Measurements from ENCODE around the gene REM1. TPM values are rescaled to one million over a fixed set of nuclear protein-coding genes. Genes with fewer than 3 reads are reported as not detected.

REM1 gene
- total RNA-seq, 1 experiment from 2014 or later, result not detected

- Histone ChIP-seq H3K27me3 (ENCODE audit: insufficient read depth, low read length) (no peaks in the 10 kb centered on the region), H3K4me3 (replicated peaks in 1 of 2; ENCODE audit: low read depth in 1 of 2, low read length in 2 of 2) (no peak overlapping the region), H3K9ac (ENCODE audit: low read length) (no peak overlapping the region), H3K9me2 (ENCODE audit: insufficient read depth) (no peaks in the 10 kb centered on the region), H3K79me2 (ENCODE audit: insufficient read depth, low read length) (peaks cover 95% of the 10 kb centered on the region), H3K36me3 (ENCODE audit: control insufficient read depth in 1 of 2, insufficient read depth in 2 of 2, low read length in 2 of 2) (peaks cover 45 to 52% of the 10 kb centered on the region in 2 experiments), H3K4me1 (ENCODE audit: control insufficient read depth in 1 of 2, insufficient read depth in 2 of 2, low read length in 2 of 2) (no peaks in the 10 kb centered on the region), H4K20me1 (ENCODE audit: insufficient read depth) (peaks cover 8% of the 10 kb centered on the region; the same call in 1 of the 2 replicates), H2AFZ (ENCODE audit: low read depth, low read length, poor library complexity, severe bottlenecking) (no peak overlapping the region), H3K27ac (ENCODE audit: low read depth, low read length) (no peak overlapping the region), H3K9me3 (ENCODE audit: control insufficient read depth in 1 of 2, insufficient read depth in 1 of 2, low read depth in 1 of 2, low read length in 2 of 2) (no peaks in the 10 kb centered on the region), H3K4me2 (ENCODE audit: low read length) (no peak overlapping the region)
- POLR2A ChIA-PET, result no interaction called here
- ATAC-seq, result no peak
- DNase-seq (ENCODE audit: low read depth, low spot score), result no peak
- CTCF ChIA-PET, result no interaction called here
- intact Hi-C loops (cut with micrococcal nuclease), result no loop called here
- TF ChIP-seq ELF1 (IDR thresholded peaks at IDR 0.05; ENCODE audit: borderline replicate concordance, low read depth) (no peak), SRF (IDR thresholded peaks at IDR 0.05; ENCODE audit: low read depth) (no peak), ZNF274 (IDR thresholded peaks at IDR 0.05; ENCODE audit: low read depth, low read length) (no peak), POLR2A (IDR thresholded peaks at IDR 0.05; ENCODE audit: borderline replicate concordance, extremely low read depth, insufficient read depth, insufficient read length) (no peak), SP1 (IDR thresholded peaks at IDR 0.05; ENCODE audit: low read depth) (no peak), CBX3 (IDR thresholded peaks at IDR 0.05; ENCODE audit: low read depth) (no peak), ZFX (IDR thresholded peaks at IDR 0.05) (no peak), JUND (IDR thresholded peaks at IDR 0.05) (no peak), RAD21 (IDR thresholded peaks at IDR 0.05; ENCODE audit: low read depth) (no peak), TCF7L2 (IDR thresholded peaks at IDR 0.05; ENCODE audit: borderline replicate concordance, extremely low read depth, insufficient read depth, insufficient read length) (no peak), ATF3 (IDR thresholded peaks at IDR 0.05) (no peak), YY1 (IDR thresholded peaks at IDR 0.05; ENCODE audit: extremely low read depth, insufficient replicate concordance, low read depth, low read length) (no peak), EZH2 (IDR thresholded peaks at IDR 0.05) (no peak)
- TF ChIP-seq, protein P1, sequence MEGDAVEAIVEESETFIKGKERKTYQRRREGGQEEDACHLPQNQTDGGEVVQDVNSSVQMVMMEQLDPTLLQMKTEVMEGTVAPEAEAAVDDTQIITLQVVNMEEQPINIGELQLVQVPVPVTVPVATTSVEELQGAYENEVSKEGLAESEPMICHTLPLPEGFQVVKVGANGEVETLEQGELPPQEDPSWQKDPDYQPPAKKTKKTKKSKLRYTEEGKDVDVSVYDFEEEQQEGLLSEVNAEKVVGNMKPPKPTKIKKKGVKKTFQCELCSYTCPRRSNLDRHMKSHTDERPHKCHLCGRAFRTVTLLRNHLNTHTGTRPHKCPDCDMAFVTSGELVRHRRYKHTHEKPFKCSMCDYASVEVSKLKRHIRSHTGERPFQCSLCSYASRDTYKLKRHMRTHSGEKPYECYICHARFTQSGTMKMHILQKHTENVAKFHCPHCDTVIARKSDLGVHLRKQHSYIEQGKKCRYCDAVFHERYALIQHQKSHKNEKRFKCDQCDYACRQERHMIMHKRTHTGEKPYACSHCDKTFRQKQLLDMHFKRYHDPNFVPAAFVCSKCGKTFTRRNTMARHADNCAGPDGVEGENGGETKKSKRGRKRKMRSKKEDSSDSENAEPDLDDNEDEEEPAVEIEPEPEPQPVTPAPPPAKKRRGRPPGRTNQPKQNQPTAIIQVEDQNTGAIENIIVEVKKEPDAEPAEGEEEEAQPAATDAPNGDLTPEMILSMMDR (IDR thresholded peaks at IDR 0.05 in 2 of 3, conservative IDR thresholded peaks at IDR 0.05 in 1 of 3; ENCODE audit: borderline replicate concordance in 1 of 3, insufficient read depth in 1 of 3, low read depth in 2 of 3, low read length in 2 of 3), result no peak
- RAD21 ChIA-PET (ENCODE audit: low non-redundant PET in 1 of 2, low total read pairs in 2 of 2, uncharacterized antibody in 2 of 2, unreplicated experiment in 2 of 2), result no interaction called here
- no TSS peak for BruUV-seq (replicated peaks)
Observed at GRCh38 chr20:31527266-31527665, 52.2 kb downstream of the REM1 start.

Other genes starting within 250 kb of the REM1 start
- gene DEFB115, start 217.6 kb upstream of the REM1 start, total RNA-seq (2021; ENCODE audit: unreplicated experiment), result not detected
- not detected for gene DEFB116, start 166.7 kb upstream of the REM1 start, total RNA-seq (2021; ENCODE audit: unreplicated experiment)
- not detected for gene DEFB118, start 106.7 kb upstream of the REM1 start, total RNA-seq (2021; ENCODE audit: unreplicated experiment)
- not detected for gene DEFB119, start 84.7 kb upstream of the REM1 start, total RNA-seq (2021; ENCODE audit: unreplicated experiment)
- not detected for gene DEFB121, start 69.1 kb upstream of the REM1 start, total RNA-seq (2021; ENCODE audit: unreplicated experiment)
- gene DEFB123, start 34.7 kb upstream of the REM1 start, total RNA-seq (2021; ENCODE audit: unreplicated experiment), result not detected
- gene DEFB124, start 161 bp upstream of the REM1 start, total RNA-seq (2021; ENCODE audit: unreplicated experiment), result not detected
- 183 TPM for gene HM13, start 39.2 kb downstream of the REM1 start, total RNA-seq (2021; ENCODE audit: unreplicated experiment)
- gene ID1, start 130.0 kb downstream of the REM1 start, total RNA-seq (2021; ENCODE audit: unreplicated experiment), result 811 TPM
- gene COX4I2, start 162.6 kb downstream of the REM1 start, total RNA-seq (2021; ENCODE audit: unreplicated experiment), result not detected
- gene BCL2L1, start 247.6 kb downstream of the REM1 start, total RNA-seq (2021; ENCODE audit: unreplicated experiment), result 226 TPM